ENCODE results near the gene SEC14L1. TPM values are rescaled to one million over a fixed set of nuclear protein-coding genes. Genes with fewer than 3 reads are reported as not detected.
"Not testable (repeated sequence)": the region's sequence is repeated elsewhere in the genome, so short reads cannot be mapped to it uniquely, and the experiment has no call there.

The SEC14L1 gene
- total RNA-seq, 2 experiments from 2014 or later: 68.1 to 68.5 TPM

DNA sequence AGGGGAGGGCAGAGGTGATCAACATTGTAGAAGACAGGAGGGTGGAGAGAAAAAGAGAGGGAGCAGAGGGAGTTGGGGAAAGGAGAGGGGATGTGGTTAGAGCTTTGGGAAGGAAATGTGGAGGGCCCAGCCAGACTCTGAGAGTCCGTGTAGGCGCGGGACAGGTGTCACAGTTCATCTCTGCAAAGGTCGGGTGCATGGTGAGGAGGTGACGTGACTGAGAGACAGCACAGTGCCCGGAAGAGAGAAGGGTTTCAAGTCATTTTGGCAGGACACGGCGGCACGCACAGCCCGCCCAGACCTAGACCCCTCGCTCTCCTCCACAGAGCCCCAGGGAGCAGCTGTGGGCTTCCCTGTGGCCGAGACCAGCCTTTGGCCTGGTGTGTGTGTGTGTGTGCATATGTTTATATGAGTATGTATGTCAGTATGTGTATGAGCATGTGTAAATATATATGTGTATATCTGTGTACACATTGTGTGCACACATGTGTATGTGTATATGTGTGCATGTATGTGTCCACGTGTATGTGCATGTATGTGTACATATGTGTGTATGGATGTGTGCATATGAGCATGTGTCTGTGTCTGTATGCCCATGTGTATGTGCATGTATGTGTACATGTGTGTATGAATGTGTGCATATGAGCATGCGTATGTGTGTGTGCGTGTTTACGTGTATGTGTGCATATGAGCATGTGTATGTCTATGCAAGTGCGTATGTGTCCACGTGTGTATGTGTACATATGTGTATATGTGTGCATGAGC lies 104.6 kb downstream of the SEC14L1 start:
- Mint-ChIP-seq H3K36me3 (no peaks in the 10 kb centered on the region), H3K27me3 (peaks cover 14% of the 10 kb centered on the region), H3K4me3 (no peak overlapping the region), H3K27ac (no peak overlapping the region), H3K9me3 (no peaks in the 10 kb centered on the region), H3K4me1 (ENCODE audit: low read depth) (peaks cover 9% of the 10 kb centered on the region)
- intact Hi-C loops (cut with micrococcal nuclease): loop anchor here (5.0 kb wide), 1 partner anchor 378 kb away; the partner anchor contains the start of gene MGAT5B
- peak; percentile 40 for DNase-seq
- CTCF ChIA-PET: interaction anchor here (0.8 to 1.5 kb wide), 2 partner anchors 157 to 234 kb away, joined by 3 read pairs; no protein-coding TSS in a partner anchor
- POLR2A ChIA-PET: no interaction called here

DNA sequence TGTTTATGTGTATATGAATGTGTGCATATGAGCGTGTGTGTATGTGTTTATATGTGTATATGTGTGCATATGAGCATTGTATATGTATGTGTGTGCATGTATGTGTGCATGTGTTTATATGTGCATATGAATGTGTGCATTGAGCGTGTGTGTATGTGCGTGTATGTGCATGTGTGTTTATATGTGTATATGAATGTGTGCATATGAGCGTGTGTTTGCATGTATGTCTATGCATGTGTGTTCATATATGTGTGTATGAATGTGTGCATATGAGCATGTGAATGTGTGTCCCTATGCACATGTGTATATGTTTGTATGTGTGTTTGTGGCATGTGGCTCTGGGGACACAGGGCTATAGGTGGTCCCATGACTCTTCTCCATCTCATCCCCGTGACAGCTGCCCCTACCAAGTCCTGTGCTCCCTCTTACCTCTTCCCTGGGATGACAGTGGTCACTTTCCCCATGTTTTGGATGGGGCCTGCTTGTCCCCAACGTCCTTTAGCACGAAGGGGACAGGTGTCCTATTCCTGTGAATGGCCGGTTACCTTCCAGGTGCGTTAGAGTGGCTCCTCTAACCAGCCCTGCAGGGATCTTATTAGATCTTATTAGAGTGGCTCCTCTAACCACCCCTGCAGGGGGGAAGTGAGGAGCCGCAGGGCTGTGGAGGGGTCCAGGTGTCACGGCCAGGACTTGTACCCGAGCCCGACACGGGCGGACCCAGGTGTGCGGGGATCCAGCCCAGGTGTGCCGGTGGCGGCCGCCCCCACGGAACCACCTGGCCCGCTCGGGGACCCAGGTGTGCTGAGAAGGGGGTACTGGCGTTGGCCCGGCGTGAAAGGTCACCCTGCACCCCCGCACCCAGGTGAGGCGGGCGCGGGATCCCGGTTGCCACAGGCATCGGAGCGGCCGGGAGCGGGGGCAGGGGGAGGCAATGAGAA lies 105.6 kb downstream of the SEC14L1 start:
- POLR2A ChIA-PET: no interaction called here
- Mint-ChIP-seq H3K9me3 (no peaks in the 10 kb centered on the region), H3K27ac (no peak overlapping the region), H3K4me1 (ENCODE audit: low read depth) (peaks cover 9% of the 10 kb centered on the region), H3K36me3 (no peaks in the 10 kb centered on the region), H3K27me3 (peaks cover 14% of the 10 kb centered on the region), H3K4me3 (peak overlapping the region; percentile 35)
- DNase-seq: no peak
- intact Hi-C loops (cut with micrococcal nuclease): loop anchor here (1.0 to 5.0 kb wide), 3 partner anchors 160 to 379 kb away; partner anchors contain the start of gene MGAT5B
- CTCF ChIA-PET: no interaction called here

DNA sequence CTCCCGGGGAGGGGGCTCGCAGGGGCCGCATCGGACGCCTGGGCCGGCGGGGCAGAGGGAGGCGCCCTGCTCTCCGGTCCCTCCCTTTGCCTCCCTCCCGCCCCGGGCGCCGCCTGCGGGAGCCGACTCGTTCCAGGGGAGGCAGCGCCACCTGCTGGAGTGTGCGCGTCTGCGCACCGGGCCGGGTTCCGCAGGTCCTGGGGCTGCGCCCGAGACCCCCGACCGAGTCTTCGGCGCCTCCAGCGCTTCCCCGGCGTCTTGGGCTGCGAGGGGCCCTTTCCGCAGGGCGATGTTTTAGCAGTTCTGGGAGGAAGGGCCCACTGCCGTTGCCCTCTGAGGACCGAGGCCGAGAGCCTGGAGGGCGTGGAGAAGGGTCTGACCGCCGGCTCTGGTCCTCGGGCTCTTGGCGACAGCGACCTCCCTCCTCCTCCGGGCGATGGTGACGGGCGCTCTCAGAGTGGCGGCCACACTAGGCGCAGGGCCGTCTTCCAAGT lies 106.3 kb downstream of the SEC14L1 start:
- CTCF ChIA-PET: interaction anchor here (0.7 to 2.5 kb wide), 3 partner anchors 30 to 161 kb away, joined by 3 to 38 read pairs (median 3); no protein-coding TSS in a partner anchor
- no peaks in the 10 kb centered on the region for H3K36me3 Mint-ChIP-seq
- peak overlapping the region; percentile 50 for H3K4me3 Mint-ChIP-seq
- H3K9me3 Mint-ChIP-seq: no peaks in the 10 kb centered on the region
- intact Hi-C loops (cut with micrococcal nuclease): loop anchor here (1.0 to 5.0 kb wide), 3 partner anchors 161 to 380 kb away; partner anchors contain the start of gene MGAT5B
- H3K27ac Mint-ChIP-seq: no peak overlapping the region
- peak; percentile 88 for DNase-seq
- H3K4me1 Mint-ChIP-seq (ENCODE audit: low read depth): peaks cover 9% of the 10 kb centered on the region
- peaks cover 14% of the 10 kb centered on the region for H3K27me3 Mint-ChIP-seq
- POLR2A ChIA-PET: no interaction called here

DNA sequence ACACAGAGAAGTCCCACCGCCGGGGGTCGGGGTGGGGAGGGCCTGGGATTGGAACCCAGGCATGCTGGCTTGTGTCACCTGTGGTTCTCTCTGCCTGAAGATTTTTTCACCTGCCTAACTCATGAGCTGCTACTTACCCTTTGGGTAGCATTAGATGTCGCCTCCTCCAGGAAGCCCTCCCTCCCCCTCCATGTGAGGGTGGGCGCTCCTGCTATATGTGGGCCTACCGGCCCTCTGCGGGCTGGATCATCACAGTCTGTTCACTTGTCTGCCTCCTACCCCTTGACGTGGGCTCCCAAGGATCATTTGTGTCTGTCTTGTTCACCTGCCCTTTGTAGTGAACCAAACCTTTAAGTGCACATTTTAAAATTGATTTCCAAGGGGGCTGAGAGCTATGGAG lies 106.8 kb downstream of the SEC14L1 start:
- Mint-ChIP-seq H3K27ac (no peak overlapping the region), H3K27me3 (peaks cover 14% of the 10 kb centered on the region), H3K4me3 (peak overlapping the region; percentile 50), H3K36me3 (no peaks in the 10 kb centered on the region), H3K9me3 (no peaks in the 10 kb centered on the region), H3K4me1 (ENCODE audit: low read depth) (peaks cover 9% of the 10 kb centered on the region)
- ChIA-PET CTCF (interaction anchor here (0.7 to 2.5 kb wide), 8 partner anchors 13 to 191 kb away, joined by 3 to 38 read pairs (median 4); no protein-coding TSS in a partner anchor), POLR2A (no interaction called here)
- no peak for DNase-seq
- intact Hi-C loops (cut with micrococcal nuclease): loop anchor here (1.0 to 5.0 kb wide), 3 partner anchors 161 to 380 kb away; partner anchors contain the start of gene MGAT5B

DNA sequence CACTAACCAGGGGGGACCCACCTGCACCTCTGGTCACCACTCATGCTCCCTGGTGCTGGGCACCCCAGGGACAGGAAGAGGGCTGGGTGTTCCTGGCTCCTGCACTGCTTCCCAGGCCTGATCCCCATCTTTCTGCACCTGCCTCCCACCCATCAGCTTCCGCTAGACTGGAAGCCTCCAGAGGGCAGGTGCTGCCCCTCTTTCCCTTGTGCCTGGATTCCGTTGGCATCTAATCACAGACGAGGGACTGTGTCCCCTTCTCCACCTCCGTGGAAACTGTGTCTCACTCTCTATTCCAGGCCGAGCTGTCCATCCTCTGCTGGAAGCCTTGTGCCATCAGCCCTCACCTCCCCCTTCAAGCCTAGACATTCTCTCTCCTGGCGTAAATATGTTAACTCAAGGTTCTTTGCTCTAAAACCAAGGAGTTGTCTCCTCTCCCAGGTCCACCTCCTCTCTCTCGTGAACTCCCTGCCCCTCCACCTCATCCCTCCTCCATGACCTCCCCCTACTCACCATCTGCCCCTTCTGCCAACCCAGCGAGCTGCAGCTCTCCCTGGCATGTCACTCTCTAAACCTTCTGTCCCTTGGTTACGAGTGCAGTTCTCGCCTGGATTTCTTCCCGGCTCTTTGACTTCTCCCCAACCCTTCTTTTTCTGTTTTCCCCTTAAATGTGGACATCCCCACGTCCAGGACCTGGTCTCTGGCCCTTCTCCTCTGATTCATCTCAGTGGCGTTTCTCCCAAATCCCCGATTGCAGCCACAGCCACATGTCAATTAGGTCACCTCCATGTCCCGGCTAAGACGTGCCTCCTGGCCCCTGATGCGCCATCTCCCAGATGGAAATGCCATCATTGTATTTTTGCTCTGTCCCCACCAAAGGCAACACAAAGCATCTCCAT lies 107.7 kb downstream of the SEC14L1 start:
- no peak overlapping the region for H3K4me3 Mint-ChIP-seq
- intact Hi-C loops (cut with micrococcal nuclease): loop anchor here (5.0 kb wide), 1 partner anchor 381 kb away; the partner anchor contains the start of gene MGAT5B

DNA sequence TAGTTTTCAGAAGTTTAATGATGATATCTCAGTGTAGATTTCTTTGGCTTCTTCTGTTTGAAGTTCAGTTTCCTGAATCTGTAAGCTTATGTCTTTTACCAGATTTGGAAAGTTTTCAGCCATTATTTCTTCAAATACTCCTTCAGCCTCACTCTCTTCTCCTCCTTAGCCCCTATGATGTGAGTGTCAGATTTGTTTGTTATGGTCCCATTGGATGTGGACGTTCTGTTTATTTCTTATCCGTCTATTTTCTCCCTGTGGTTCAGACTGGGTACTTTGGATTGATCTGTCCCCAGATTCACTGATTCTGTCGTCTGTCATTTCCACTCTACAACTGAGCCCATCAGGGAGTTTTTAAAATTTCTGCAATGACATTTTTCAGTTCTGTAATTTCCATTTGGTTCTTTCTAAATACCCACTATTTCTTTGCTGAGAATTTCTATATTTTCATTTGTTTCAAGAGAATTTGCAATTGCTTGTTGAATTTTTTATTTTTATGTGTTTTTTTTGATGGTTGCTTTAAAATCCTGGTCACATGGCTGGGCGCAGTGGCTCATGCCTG lies 110.9 kb downstream of the SEC14L1 start:
- no peak overlapping the region for H3K27ac Mint-ChIP-seq
- peaks cover 13% of the 10 kb centered on the region for H3K27me3 Mint-ChIP-seq
- POLR2A ChIA-PET: no interaction called here
- intact Hi-C loops (cut with micrococcal nuclease): no loop called here
- H3K4me3 Mint-ChIP-seq: no peak overlapping the region
- H3K4me1 Mint-ChIP-seq (ENCODE audit: low read depth): peaks cover 5% of the 10 kb centered on the region
- H3K9me3 Mint-ChIP-seq: no peaks in the 10 kb centered on the region
- CTCF ChIA-PET: interaction anchor here (1.4 kb wide), 1 partner anchor 163 kb away, joined by 3 read pairs; no protein-coding TSS in a partner anchor
- DNase-seq: no peak
- H3K36me3 Mint-ChIP-seq: no peaks in the 10 kb centered on the region

More for the DNA sequence above, 107.7 kb downstream of the SEC14L1 start:
- DNase-seq: no peak
- Mint-ChIP-seq H3K27me3 (peaks cover 14% of the 10 kb centered on the region), H3K36me3 (no peaks in the 10 kb centered on the region), H3K9me3 (no peaks in the 10 kb centered on the region), H3K4me1 (ENCODE audit: low read depth) (peaks cover 9% of the 10 kb centered on the region), H3K27ac (no peak overlapping the region)
- POLR2A ChIA-PET: no interaction called here
- CTCF ChIA-PET: interaction anchor here (0.7 to 2.5 kb wide), 8 partner anchors 12 to 192 kb away, joined by 3 to 38 read pairs (median 4); no protein-coding TSS in a partner anchor

DNA sequence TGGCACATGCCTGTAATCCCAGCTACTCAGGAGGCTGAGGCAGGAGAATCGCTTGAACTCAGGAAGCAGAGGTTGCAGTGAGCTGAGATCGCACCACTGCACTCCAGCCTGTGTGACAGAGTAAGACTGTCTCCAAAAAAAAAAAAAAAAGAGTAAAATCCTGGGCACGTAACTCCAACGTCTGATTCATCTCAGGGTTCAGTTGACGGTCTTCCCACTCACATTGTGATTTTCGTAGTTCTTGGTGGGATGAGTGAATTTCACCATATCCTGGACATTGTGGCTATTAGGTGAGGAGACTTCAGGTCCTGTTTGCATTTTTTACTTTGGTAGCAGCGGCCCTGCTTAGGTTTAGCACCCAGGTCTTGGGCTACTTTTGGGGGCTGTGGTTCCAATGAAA lies 111.5 kb downstream of the SEC14L1 start:
- POLR2A ChIA-PET; intact Hi-C loops (cut with micrococcal nuclease); H3K4me1 Mint-ChIP-seq (ENCODE audit: low read depth); DNase-seq; CTCF ChIA-PET; H3K9me3 Mint-ChIP-seq; H3K36me3 Mint-ChIP-seq; H3K27ac Mint-ChIP-seq; H3K4me3 Mint-ChIP-seq: not testable (repeated sequence)
- H3K27me3 Mint-ChIP-seq: peaks cover 17% of the 10 kb centered on the region

DNA sequence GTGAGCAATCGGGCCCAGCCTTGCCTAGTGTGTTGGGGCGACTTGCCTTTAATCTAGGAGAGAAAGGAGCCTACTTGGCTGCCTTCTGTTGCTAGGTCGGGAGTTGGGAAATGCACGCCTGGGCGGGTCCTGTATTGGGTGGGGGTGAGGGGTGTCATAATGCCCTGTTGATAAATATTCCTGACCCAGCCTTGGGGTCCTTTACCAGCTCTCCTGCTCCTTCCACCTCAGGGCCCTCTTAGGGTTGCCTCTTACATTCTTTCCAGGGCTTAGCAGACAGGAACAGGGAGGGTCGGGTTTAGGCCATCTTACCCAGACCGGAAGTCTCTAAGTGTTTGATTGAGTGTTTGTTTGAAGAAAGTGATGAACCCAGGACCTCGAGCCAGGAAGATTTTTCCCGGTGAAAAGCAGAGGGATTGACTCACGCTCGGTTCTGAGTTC lies 112.9 kb downstream of the SEC14L1 start:
- H3K27me3 Mint-ChIP-seq: peaks cover 11% of the 10 kb centered on the region
- POLR2A ChIA-PET: no interaction called here
- no peaks in the 10 kb centered on the region for H3K9me3 Mint-ChIP-seq
- DNase-seq: no peak
- no peaks in the 10 kb centered on the region for H3K4me1 Mint-ChIP-seq (ENCODE audit: low read depth)
- H3K36me3 Mint-ChIP-seq: no peaks in the 10 kb centered on the region
- CTCF ChIA-PET: interaction anchor here (2.3 kb wide), 1 partner anchor 167 kb away, joined by 6 read pairs; no protein-coding TSS in a partner anchor
- no peak overlapping the region for H3K27ac Mint-ChIP-seq
- no peak overlapping the region for H3K4me3 Mint-ChIP-seq
- intact Hi-C loops (cut with micrococcal nuclease): no loop called here

DNA sequence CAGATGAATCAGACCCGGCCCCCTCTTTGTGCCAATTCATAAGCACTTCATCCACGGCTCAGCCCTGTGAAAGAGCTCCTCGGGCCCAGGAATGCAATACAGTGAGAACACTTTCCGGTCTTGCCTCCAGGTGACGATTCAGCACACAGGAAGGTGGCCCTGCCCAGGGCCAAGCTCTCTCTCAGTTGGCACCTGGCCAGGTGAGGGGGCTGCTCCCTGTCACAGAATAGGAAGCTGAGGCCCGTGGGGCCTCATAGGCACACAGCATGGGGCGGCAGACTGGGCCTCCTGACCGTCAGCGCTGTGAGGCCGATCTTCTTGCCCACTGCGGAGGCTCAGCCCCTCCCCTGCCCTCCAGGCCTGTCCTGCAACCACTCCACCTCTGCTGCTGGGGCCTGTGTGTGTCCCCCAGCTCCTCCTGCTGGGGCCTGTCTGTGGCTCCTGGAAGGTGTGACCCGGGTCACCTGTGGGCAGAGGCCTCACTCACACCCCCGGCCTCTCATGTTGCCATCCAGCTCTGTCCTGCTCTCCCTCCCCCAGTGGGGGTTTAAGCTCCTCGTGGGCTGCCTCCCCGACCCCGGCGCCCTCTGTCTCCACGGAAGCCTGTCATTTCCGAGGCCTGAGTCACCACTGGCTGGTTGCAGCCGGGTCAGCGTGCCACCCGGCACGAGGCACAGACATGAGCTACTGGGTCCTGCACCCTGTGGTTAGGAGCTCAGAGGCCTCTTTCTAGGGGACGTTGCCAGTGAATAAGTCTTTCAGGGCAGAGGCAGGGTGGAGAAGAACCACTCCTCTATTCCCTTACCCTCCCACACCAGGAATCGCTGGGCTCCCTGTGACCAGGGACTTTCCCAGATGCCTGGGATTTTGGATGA lies 114.4 kb downstream of the SEC14L1 start:
- intact Hi-C loops (cut with micrococcal nuclease): no loop called here
- H3K36me3 Mint-ChIP-seq: no peaks in the 10 kb centered on the region
- H3K4me3 Mint-ChIP-seq: no peak overlapping the region
- H3K4me1 Mint-ChIP-seq (ENCODE audit: low read depth): no peaks in the 10 kb centered on the region
- DNase-seq: no peak
- ChIA-PET POLR2A (no interaction called here), CTCF (interaction anchor here (1.3 to 2.3 kb wide), 2 partner anchors 168 to 188 kb away, joined by 4 to 6 read pairs; no protein-coding TSS in a partner anchor)
- H3K9me3 Mint-ChIP-seq: no peaks in the 10 kb centered on the region
- H3K27ac Mint-ChIP-seq: no peak overlapping the region
- H3K27me3 Mint-ChIP-seq: peaks cover 3% of the 10 kb centered on the region

DNA sequence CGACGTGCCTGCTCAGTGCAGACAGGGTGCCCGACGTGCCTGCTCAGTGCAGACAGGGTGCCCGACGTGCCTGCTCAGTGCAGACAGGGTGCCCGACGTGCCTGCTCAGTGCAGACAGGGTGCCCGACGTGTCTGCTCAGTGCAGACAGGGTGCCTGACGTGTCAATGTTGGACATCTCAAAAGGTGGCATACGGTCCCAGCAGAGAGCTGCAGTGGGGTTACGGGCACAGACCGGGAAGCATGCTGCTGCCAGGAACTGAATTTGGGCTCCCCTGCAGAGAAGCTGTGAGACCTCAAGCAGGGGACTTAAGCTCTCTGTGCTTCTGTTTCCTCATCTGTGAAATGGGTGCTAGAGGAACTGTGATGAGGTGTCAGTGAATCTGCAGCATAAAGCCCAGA lies 115.2 kb downstream of the SEC14L1 start:
- H3K27me3 Mint-ChIP-seq; H3K4me1 Mint-ChIP-seq (ENCODE audit: low read depth); POLR2A ChIA-PET; H3K9me3 Mint-ChIP-seq; intact Hi-C loops (cut with micrococcal nuclease); H3K36me3 Mint-ChIP-seq; DNase-seq; H3K4me3 Mint-ChIP-seq; H3K27ac Mint-ChIP-seq: not testable (repeated sequence)
- CTCF ChIA-PET: interaction anchor here (1.3 kb wide), 1 partner anchor 189 kb away, joined by 4 read pairs; no protein-coding TSS in a partner anchor
